HG02763 (cell line): ENCODE results near the gene NDRG4.

ENCODE experiments used
- ATAC-seq: cut with Tn5 transposase; IDR thresholded peaks from one replicate; pipeline ENCODE4 v1.9.1; 2021; ENCODE audit warnings: mild to moderate bottlenecking, moderate library complexity; ENCODE audit not compliant: unreplicated experiment

NDRG4 gene

GRCh38 chr16:58508671-58509251 lies 8.8 kb downstream of the NDRG4 start:
- ATAC-seq = no peak

GRCh38 chr16:58509256-58510096 lies 9.5 kb downstream of the NDRG4 start:
- ATAC-seq = no peak

- ATAC-seq = no peak
These were observed 10.3 kb downstream of the NDRG4 start for GRCh38 chr16:58510097-58510775.

GRCh38 chr16:58510776-58511628 lies 11.1 kb downstream of the NDRG4 start:
- ATAC-seq = no peak

GRCh38 chr16:58511933-58512815 lies 12.2 kb downstream of the NDRG4 start:
- ATAC-seq = peak; percentile 35

- no peak for ATAC-seq
These were observed 13.9 kb downstream of the NDRG4 start for GRCh38 chr16:58513874-58514273.

GRCh38 chr16:58515125-58515870 lies 15.4 kb downstream of the NDRG4 start, which contains the start of gene SETD6:
Gene SETD6, plus strand, starts transcription at chr16:58515517. Its CDS starts 21 bp downstream, at chr16:58515538.
- peak; percentile 72 for ATAC-seq

GRCh38 chr16:58515871-58516767 lies 16.2 kb downstream of the NDRG4 start:
- ATAC-seq = peak; percentile 24

GRCh38 chr16:58516768-58517107 lies 16.8 kb downstream of the NDRG4 start:
- ATAC-seq = no peak

- ATAC-seq = peak; percentile 33
These were observed 18.4 kb downstream of the NDRG4 start for GRCh38 chr16:58518083-58518979.

GRCh38 chr16:58518980-58519368 lies 19.0 kb downstream of the NDRG4 start:
- no peak for ATAC-seq

- no peak for ATAC-seq
These were observed 19.8 kb downstream of the NDRG4 start for GRCh38 chr16:58519707-58520106.

- no peak for ATAC-seq
These were observed 30.2 kb downstream of the NDRG4 start for GRCh38 chr16:58530179-58530578.

GRCh38 chr16:58532414-58532813 lies 32.5 kb downstream of the NDRG4 start:
- no peak for ATAC-seq

- ATAC-seq = no peak
These were observed 34.0 kb downstream of the NDRG4 start for GRCh38 chr16:58533751-58534470.

- no peak for ATAC-seq
These were observed 35.2 kb downstream of the NDRG4 start for GRCh38 chr16:58535100-58535499.

- no peak for ATAC-seq
These were observed 36.3 kb downstream of the NDRG4 start for GRCh38 chr16:58536278-58536677.
